K562 (cell line): Measurements from ENCODE around the gene GATM. TPM values are rescaled to one million over a fixed set of nuclear protein-coding genes. Genes with fewer than 3 reads are reported as not detected.
A peak's percentile ranks its signal among the peaks of the same experiment; 100 is the strongest.

Experiments
- CCNT2 ChIP-seq: IDR thresholded peaks from 2 replicates; pipeline ENCODE4 v1.6.1; 2011; ENCODE audit warnings: borderline replicate concordance, low read depth, mild to moderate bottlenecking, moderate library complexity, mixed read lengths, low read length; ENCODE audit not compliant: insufficient read length; ENCODE audit errors: extremely low read depth
- ETS2 ChIP-seq: IDR thresholded peaks from 2 replicates; pipeline ENCODE4 v1.6.1; 2016; ENCODE audit warnings: borderline replicate concordance, missing genetic modification characterization, mild to moderate bottlenecking, moderate library complexity, missing compliant biosample characterization; ENCODE audit not compliant: poor library complexity, severe bottlenecking
- FOXA3 ChIP-seq, 2 experiments: fragments of 450-650 bp in 1 of 2; sonication (generic) in 1 of 2; formaldehyde crosslinking; IDR thresholded peaks in 1 of 2; conservative IDR thresholded peaks in 1 of 2; 2 replicates each; pipeline versions ENCODE4 v1.4.0 to v1.8.0; 2020 to 2022; ENCODE audit warnings: mild to moderate bottlenecking in 2 of 2, missing genetic modification reagents in 1 of 2
- HDAC1 ChIP-seq, 2 experiments: fragments of 450-650 bp; IDR thresholded peaks; 2 replicates each; pipeline ENCODE4 v1.6.1; 2016 to 2017; ENCODE audit warnings: inconsistent platforms in 1 of 2, mild to moderate bottlenecking in 1 of 2, moderate library complexity in 1 of 2
- PHB2 ChIP-seq: fragments of 450-650 bp; IDR thresholded peaks from 2 replicates; pipeline ENCODE4 v1.6.1; 2017; ENCODE audit warnings: low read depth
- PHF8 ChIP-seq: fragments of 200-600 bp; sonication (generic); IDR thresholded peaks from 2 replicates; pipeline ENCODE4 v1.6.1; 2012; ENCODE audit warnings: mixed run types, mild to moderate bottlenecking, inconsistent platforms, low read length, moderate library complexity, borderline replicate concordance
- PRMT5 ChIP-seq: sonication (generic); formaldehyde crosslinking; IDR thresholded peaks from 2 replicates; pipeline ENCODE4 v1.5.0; 2020; ENCODE audit warnings: missing genetic modification reagents
- RFX5 ChIP-seq: IDR thresholded peaks from 2 replicates; pipeline ENCODE4 v1.6.1; 2011; ENCODE audit warnings: low read depth, mild to moderate bottlenecking, improper control_type of control experiment, low read length
- SAFB2 ChIP-seq: fragments of 200-400 bp; formaldehyde crosslinking; IDR thresholded peaks from 2 replicates; pipeline ENCODE4 v1.6.1; 2018; ENCODE audit warnings: borderline replicate concordance, low read length, low read depth, moderate library complexity; ENCODE audit not compliant: severe bottlenecking
- SIN3A ChIP-seq, 2 experiments: fragments of 150-350 bp in 1 of 2; IDR thresholded peaks; 2 replicates each; pipeline ENCODE4 v1.6.1; 2011 to 2016; ENCODE audit warnings: borderline replicate concordance in 2 of 2, low read depth in 2 of 2, low read length in 2 of 2, mild to moderate bottlenecking in 2 of 2, moderate library complexity in 2 of 2; ENCODE audit not compliant: control insufficient read depth in 1 of 2
- TCF3 ChIP-seq: sonication (generic); formaldehyde crosslinking; IDR thresholded peaks from 2 replicates; pipeline ENCODE4 v1.4.0; 2020; ENCODE audit warnings: mild to moderate bottlenecking, missing genetic modification reagents
- ZNF785 ChIP-seq: fragments of 250-450 bp; sonication (Bioruptor Pico); IDR thresholded peaks from 2 replicates; pipeline ENCODE4 v1.4.0; 2020; ENCODE audit warnings: mild to moderate bottlenecking
- ZSCAN29 ChIP-seq: fragments of 450-650 bp; IDR thresholded peaks from 2 replicates; pipeline ENCODE4 v1.6.1; 2017
- polyA plus RNA-seq, 8 experiments: library from polyadenylated mRNA; depleted of rRNA in 4 of 8; stranded (reverse) in 5 of 8; unstranded in 3 of 8; fragments of >200 nt; fragmentation: Nextera tagmentation in 2 of 8; fragmentation: Illumina TruSeq in 1 of 8; extraction: Ambion mirVana in 2 of 8; extraction: Trizol in 1 of 8; gene quantifications; 2 replicates each; pipeline versions ENCODE4 v1.2.1 to v1.2.3, GENCODE V29; 2011 to 2014; ENCODE audit warnings: inconsistent platforms in 1 of 8, missing spikeins in 1 of 8
- total RNA-seq, 7 experiments: library from RNA; depleted of rRNA in 6 of 7; stranded (reverse); fragments of >200 nt in 6 of 7; fragmentation: Illumina TruSeq in 2 of 7; extraction: Trizol in 2 of 7; gene quantifications; 2 replicates each; pipeline versions ENCODE4 v1.2.1 to v1.2.3, GENCODE V29; 2011 to 2021; ENCODE audit warnings: low replicate concordance in 1 of 7
- TF ChIP-seq, protein P1 (sequence below), 2 experiments: fragments of 200-800 bp in 1 of 2; sonication (Bioruptor generic) in 1 of 2; sonication (generic) in 1 of 2; formaldehyde crosslinking in 1 of 2; IDR thresholded peaks in 1 of 2; conservative IDR thresholded peaks in 1 of 2; 2 replicates each; pipeline versions ENCODE4 v1.5.0 to v1.6.1; 2016 to 2020; ENCODE audit warnings: missing compliant biosample characterization in 1 of 2, missing genetic modification characterization in 1 of 2, missing genetic modification reagents in 1 of 2
- TF ChIP-seq, protein P2 (sequence below): fragments of 250-450 bp; sonication (Bioruptor Pico); IDR thresholded peaks from 2 replicates; pipeline ENCODE4 v1.8.0; 2021; ENCODE audit warnings: borderline replicate concordance, mild to moderate bottlenecking, moderate library complexity; ENCODE audit not compliant: poor library complexity, severe bottlenecking
- TF ChIP-seq, protein P3 (sequence below), 2 experiments: IDR thresholded peaks in 1 of 2; conservative IDR thresholded peaks in 1 of 2; 2 replicates each; pipeline ENCODE4 v1.6.1; 2016; ENCODE audit warnings: low read depth in 2 of 2, mild to moderate bottlenecking in 1 of 2, missing compliant biosample characterization in 1 of 2, missing genetic modification characterization in 1 of 2, moderate library complexity in 1 of 2
- TF ChIP-seq, protein P4 (sequence below): fragments of 450-650 bp; IDR thresholded peaks from 2 replicates; pipeline ENCODE4 v1.6.1; 2017; ENCODE audit warnings: antibody characterized with exemption, mild to moderate bottlenecking

GATM gene
- total and polyA plus RNA-seq, 9 of the 15 experiments (the other 6 are each of a cell fraction or from before 2014, with no cell fraction given) = 0.11 to 1.1 (median 0.65) TPM

DNA sequence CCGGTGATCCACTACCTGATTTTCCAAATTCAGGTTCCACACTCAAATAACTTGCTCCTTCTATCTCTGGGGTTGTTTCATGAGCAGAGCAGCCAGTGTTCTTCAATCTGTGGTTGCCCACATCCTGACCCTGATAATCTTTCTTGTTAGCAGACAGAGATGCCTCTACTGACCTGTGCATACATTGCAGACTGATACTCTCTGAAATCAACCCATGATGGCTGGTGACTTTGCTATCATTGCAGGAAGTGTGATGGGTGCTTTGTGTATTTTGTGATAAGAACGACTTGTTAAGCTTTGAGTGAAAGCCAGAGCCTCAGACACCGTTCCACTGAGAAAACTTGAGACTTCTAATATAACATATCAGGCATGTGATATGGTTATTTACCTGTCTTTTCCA lies 39.9 kb downstream of the GATM start (continued):
- TF ChIP-seq, protein P1, sequence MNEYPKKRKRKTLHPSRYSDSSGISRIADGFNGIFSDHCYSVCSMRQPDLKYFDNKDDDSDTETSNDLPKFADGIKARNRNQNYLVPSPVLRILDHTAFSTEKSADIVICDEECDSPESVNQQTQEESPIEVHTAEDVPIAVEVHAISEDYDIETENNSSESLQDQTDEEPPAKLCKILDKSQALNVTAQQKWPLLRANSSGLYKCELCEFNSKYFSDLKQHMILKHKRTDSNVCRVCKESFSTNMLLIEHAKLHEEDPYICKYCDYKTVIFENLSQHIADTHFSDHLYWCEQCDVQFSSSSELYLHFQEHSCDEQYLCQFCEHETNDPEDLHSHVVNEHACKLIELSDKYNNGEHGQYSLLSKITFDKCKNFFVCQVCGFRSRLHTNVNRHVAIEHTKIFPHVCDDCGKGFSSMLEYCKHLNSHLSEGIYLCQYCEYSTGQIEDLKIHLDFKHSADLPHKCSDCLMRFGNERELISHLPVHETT (CRISPR knock-in tag; conservative IDR thresholded peaks at IDR 0.05 in 1 of 2, IDR thresholded peaks at IDR 0.05 in 1 of 2) = no peak
- TF ChIP-seq ZNF785 (CRISPR knock-in tag) (no peak), TCF3 (CRISPR knock-in tag) (0 out of 2 replicates have a peak, but pooled peaks have one; percentile 18), CCNT2 (peak; percentile 33), ZSCAN29 (no peak), RFX5 (no peak), HDAC1 (IDR thresholded peaks at IDR 0.05) (no peak), SIN3A (IDR thresholded peaks at IDR 0.05; ENCODE audit: borderline replicate concordance in 2 of 2, control insufficient read depth in 1 of 2, low read depth in 2 of 2, low read length in 2 of 2) (no peak), PRMT5 (CRISPR knock-in tag) (no peak), ETS2 (tag) (no peak), FOXA3 (CRISPR knock-in tag; conservative IDR thresholded peaks at IDR 0.05 in 1 of 2, IDR thresholded peaks at IDR 0.05 in 1 of 2) (peak in 1 of 2 experiments; percentile 86; a peak in 2 of 4 replicates), PHF8 (no peak), PHB2 (no peak), SAFB2 (no peak)
- TF ChIP-seq, protein P2, sequence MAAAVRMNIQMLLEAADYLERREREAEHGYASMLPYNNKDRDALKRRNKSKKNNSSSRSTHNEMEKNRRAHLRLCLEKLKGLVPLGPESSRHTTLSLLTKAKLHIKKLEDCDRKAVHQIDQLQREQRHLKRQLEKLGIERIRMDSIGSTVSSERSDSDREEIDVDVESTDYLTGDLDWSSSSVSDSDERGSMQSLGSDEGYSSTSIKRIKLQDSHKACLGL (CRISPR knock-in tag) = no peak
- TF ChIP-seq, protein P3, sequence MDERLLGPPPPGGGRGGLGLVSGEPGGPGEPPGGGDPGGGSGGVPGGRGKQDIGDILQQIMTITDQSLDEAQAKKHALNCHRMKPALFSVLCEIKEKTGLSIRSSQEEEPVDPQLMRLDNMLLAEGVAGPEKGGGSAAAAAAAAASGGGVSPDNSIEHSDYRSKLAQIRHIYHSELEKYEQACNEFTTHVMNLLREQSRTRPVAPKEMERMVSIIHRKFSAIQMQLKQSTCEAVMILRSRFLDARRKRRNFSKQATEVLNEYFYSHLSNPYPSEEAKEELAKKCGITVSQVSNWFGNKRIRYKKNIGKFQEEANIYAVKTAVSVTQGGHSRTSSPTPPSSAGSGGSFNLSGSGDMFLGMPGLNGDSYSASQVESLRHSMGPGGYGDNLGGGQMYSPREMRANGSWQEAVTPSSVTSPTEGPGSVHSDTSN (CRISPR knock-in tag; IDR thresholded peaks at IDR 0.05; ENCODE audit: low read depth) = no peak
- TF ChIP-seq, protein P3 (tag; conservative IDR thresholded peaks at IDR 0.05; ENCODE audit: low read depth) = no peak
- TF ChIP-seq, protein P4, sequence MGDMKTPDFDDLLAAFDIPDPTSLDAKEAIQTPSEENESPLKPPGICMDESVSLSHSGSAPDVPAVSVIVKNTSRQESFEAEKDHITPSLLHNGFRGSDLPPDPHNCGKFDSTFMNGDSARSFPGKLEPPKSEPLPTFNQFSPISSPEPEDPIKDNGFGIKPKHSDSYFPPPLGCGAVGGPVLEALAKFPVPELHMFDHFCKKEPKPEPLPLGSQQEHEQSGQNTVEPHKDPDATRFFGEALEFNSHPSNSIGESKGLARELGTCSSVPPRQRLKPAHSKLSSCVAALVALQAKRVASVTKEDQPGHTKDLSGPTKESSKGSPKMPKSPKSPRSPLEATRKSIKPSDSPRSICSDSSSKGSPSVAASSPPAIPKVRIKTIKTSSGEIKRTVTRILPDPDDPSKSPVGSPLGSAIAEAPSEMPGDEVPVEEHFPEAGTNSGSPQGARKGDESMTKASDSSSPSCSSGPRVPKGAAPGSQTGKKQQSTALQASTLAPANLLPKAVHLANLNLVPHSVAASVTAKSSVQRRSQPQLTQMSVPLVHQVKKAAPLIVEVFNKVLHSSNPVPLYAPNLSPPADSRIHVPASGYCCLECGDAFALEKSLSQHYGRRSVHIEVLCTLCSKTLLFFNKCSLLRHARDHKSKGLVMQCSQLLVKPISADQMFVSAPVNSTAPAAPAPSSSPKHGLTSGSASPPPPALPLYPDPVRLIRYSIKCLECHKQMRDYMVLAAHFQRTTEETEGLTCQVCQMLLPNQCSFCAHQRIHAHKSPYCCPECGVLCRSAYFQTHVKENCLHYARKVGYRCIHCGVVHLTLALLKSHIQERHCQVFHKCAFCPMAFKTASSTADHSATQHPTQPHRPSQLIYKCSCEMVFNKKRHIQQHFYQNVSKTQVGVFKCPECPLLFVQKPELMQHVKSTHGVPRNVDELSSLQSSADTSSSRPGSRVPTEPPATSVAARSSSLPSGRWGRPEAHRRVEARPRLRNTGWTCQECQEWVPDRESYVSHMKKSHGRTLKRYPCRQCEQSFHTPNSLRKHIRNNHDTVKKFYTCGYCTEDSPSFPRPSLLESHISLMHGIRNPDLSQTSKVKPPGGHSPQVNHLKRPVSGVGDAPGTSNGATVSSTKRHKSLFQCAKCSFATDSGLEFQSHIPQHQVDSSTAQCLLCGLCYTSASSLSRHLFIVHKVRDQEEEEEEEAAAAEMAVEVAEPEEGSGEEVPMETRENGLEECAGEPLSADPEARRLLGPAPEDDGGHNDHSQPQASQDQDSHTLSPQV = no peak
